Large intestine (tissue), 1 donor: Measurements from ENCODE around the gene EIF2AK3. TPM values are rescaled to one million over a fixed set of nuclear protein-coding genes. Genes with fewer than 3 reads are reported as not detected.

ENCODE experiments used
- polyA plus RNA-seq: library from polyadenylated mRNA; unstranded; fragments of 120-200 nt; gene quantifications from one replicate; pipeline ENCODE4 v1.2.1, GENCODE V29; 2013

EIF2AK3 gene
- polyA plus RNA-seq, 1 donor: 14.1 TPM

Other genes starting within 250 kb of the EIF2AK3 start
- gene FOXI3, start 174.8 kb downstream of the EIF2AK3 start, polyA plus RNA-seq: not detected
- 28.3 TPM for gene RPIA, start 64.2 kb upstream of the EIF2AK3 start, polyA plus RNA-seq